NB4 (cell line): ENCODE results near the gene FGF10.

Source experiments
- DNase-seq: peaks from one replicate; pipeline ENCODE4 v3.0.0; 2010; ENCODE audit warnings: low read depth
- H3K4me3 ChIP-seq: one replicate; pipeline ENCODE4 v1.5.1; 2011; ENCODE audit warnings: mild to moderate bottlenecking, low read depth, low read length, moderate library complexity
- MYC ChIP-seq: IDR thresholded peaks from 2 replicates; pipeline ENCODE4 v1.6.1; 2011; ENCODE audit warnings: low read depth, low read length
- POLR2A ChIP-seq: IDR thresholded peaks from 2 replicates; pipeline ENCODE4 v1.6.1; 2011; ENCODE audit warnings: mild to moderate bottlenecking; ENCODE audit not compliant: insufficient read length; ENCODE audit errors: extremely low read depth
- TF ChIP-seq, protein P1 (sequence below): IDR thresholded peaks from 2 replicates; pipeline ENCODE4 v1.6.1; 2011; ENCODE audit warnings: low read depth, low read length
- TF ChIP-seq, protein P2 (sequence below): IDR thresholded peaks from one replicate; pipeline ENCODE4 v1.5.1; 2012; ENCODE audit warnings: low read depth, low read length

The FGF10 gene

DNA sequence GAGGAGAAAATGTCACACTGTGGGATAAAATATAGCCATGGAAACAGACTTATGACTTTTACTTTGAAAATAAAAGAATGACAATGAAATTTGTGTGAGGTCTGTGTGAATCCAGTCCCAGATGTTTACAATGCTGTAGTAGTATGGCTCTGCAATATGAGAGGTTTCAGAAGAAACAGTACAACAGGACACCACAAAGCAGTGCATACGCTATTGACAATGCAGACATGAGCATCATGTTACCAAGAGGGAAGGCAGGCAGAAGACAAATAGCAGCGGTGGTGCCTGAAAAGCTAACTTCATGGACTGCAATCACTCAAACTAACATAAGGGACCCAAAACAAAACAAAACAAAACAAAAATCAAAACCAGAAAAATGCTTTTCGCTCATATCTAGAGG, 1.8 kb downstream of the FGF10 start:
- TF ChIP-seq, protein P1, sequence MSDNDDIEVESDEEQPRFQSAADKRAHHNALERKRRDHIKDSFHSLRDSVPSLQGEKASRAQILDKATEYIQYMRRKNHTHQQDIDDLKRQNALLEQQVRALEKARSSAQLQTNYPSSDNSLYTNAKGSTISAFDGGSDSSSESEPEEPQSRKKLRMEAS: no peak
- TF ChIP-seq, protein P2, sequence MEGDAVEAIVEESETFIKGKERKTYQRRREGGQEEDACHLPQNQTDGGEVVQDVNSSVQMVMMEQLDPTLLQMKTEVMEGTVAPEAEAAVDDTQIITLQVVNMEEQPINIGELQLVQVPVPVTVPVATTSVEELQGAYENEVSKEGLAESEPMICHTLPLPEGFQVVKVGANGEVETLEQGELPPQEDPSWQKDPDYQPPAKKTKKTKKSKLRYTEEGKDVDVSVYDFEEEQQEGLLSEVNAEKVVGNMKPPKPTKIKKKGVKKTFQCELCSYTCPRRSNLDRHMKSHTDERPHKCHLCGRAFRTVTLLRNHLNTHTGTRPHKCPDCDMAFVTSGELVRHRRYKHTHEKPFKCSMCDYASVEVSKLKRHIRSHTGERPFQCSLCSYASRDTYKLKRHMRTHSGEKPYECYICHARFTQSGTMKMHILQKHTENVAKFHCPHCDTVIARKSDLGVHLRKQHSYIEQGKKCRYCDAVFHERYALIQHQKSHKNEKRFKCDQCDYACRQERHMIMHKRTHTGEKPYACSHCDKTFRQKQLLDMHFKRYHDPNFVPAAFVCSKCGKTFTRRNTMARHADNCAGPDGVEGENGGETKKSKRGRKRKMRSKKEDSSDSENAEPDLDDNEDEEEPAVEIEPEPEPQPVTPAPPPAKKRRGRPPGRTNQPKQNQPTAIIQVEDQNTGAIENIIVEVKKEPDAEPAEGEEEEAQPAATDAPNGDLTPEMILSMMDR: no peak
- TF ChIP-seq MYC (no peak), POLR2A (no peak)
- DNase-seq: no peak
- H3K4me3 ChIP-seq: no peak overlapping the region

DNA sequence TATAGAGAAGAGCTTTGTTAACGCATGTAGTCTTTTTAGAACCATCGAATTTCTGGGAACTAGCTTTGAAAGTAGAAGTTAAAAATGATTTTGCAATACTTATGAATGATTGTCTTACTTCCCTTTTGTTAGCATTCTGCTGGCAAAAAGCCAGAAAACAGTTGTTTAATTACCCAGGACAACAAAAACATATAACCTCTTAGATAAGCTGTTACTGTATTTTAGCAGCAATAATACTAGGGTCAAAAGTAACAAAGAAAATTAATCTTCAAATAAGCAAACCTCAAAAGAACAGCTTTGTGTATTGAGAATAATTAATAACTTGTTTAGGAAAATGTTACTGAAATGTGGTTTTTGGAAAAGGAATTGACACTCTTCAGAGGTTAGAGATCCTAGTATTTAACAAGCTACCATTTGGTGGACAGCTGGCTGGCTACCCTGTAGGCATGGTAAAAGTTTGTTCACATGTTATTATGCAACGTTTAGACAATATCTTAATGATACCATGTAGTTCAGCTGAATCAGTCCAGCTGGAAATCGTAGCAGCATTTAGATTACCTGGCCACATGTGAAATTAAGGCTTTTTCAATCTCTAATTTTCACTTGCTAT, 3.8 kb downstream of the FGF10 start:
- DNase-seq: peak; percentile 60
- H3K4me3 ChIP-seq: no peak overlapping the region
- TF ChIP-seq, protein P1: no peak

DNA sequence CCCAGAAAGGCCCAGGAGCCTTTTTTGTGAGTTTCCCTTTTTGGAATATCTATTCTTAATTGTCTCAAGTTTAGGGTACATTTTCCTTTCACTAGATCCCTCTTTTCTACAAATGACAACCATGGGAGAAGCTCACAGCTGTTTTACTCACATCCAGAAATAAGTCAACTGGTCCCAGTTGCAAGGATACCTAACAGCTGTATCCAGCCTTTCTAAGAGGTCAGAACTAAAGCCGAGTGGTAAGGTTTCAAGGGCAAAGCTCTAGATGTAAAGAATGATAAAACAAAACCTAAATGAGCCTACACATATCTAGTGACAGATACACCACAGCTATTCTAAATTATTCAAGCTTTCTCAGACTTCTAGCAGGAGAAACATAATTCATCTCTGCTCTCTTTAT, 4.4 kb downstream of the FGF10 start:
- TF ChIP-seq MYC: no peak
- TF ChIP-seq, protein P2: no peak
- TF ChIP-seq, protein P1: no peak
- TF ChIP-seq POLR2A: no peak
- H3K4me3 ChIP-seq: no peak overlapping the region
- DNase-seq: no peak

DNA sequence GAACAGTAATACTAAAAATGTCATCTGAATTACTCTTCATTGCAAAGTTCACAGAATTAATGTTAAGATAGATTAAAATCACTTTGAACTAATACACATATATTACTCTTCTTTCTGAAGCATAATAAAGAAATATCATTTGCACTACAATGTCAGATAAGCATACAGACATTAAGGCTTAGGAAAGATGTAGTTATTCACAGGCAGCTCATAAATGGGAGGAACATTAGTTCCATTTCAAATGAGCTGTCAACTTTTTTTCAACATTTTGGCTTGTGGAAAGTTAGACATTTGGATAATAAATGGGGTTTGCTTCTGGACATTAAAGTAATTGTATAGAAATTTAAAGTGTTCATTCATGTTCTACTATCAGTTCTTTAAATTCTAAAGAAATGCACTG, 6.3 kb downstream of the FGF10 start:
- no peak for DNase-seq
- no peak overlapping the region for H3K4me3 ChIP-seq
- TF ChIP-seq, protein P1: no peak
- TF ChIP-seq, protein P2: no peak
- TF ChIP-seq MYC (no peak), POLR2A (no peak)

DNA sequence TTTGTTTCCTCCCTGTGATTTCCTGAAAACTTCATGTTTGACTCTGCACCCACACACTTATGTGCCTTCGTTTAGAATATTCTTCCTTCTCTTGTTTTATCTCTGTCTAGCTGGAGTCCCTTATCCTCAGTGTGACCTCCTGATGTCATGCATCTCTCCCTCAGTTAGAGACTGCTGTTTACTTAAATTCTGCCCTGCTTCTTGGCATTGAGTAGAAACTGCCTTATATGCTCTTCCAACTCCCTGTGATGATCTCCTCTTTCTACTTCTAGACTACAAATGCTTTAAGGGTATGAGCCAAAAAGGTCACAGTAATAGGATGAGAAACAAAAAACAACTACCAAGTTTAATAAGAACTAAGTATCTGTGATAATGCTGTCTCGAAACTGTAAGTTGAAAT, 12.2 kb downstream of the FGF10 start:
- no peak for TF ChIP-seq POLR2A
- no peak for TF ChIP-seq MYC
- TF ChIP-seq, protein P1: no peak
- TF ChIP-seq, protein P2: no peak
- no peak overlapping the region for H3K4me3 ChIP-seq
- DNase-seq: no peak

DNA sequence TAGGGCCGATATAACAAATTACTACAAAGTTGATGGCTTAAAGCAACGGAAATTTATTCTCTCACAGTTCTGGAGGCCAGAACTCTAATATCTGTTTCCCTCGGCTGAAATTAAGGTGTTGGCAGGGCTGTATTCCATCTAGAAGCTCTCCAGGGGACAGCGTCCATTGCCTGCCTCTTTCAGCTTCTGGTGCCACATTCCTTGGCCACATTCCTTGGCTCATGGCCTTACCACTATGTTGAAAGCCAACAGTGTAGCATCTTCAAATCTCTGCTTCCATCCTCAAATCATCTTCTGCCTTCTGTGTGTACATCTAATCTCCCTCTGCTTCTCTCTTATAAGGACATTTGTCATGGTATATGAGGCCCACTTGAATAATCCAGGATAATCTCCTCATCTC, 17.2 kb downstream of the FGF10 start:
- no peak for TF ChIP-seq POLR2A
- TF ChIP-seq, protein P1: no peak
- no peak for TF ChIP-seq MYC
- TF ChIP-seq, protein P2: no peak
- DNase-seq: no peak
- no peak overlapping the region for H3K4me3 ChIP-seq
